Tibial nerve (tissue), 4 donors: Measurements from ENCODE around the gene PDZD8. TPM values are rescaled to one million over a fixed set of nuclear protein-coding genes. Genes with fewer than 3 reads are reported as not detected.

Source experiments
- DNase-seq, 2 donors: peaks; one replicate each; pipeline ENCODE4 v3.0.0-alpha.2; 2019; ENCODE audit warnings: low spot score in 2 of 2
- H3K27ac ChIP-seq, 4 donors: fragments of 200-600 bp; sonication (generic) in 3 of 4; one replicate each; pipeline ENCODE4 v1.5.1; 2017 to 2019; ENCODE audit warnings: mild to moderate bottlenecking in 1 of 4
- H3K27me3 ChIP-seq, 2 donors: fragments of 200-600 bp; sonication (generic) in 1 of 2; one replicate each; pipeline versions ENCODE4 v1.5.1 to v1.6.0; 2017 to 2019
- H3K36me3 ChIP-seq, 3 donors: fragments of 200-600 bp; sonication (generic); one replicate each; pipeline ENCODE4 v1.5.1; 2018 to 2019
- H3K4me1 ChIP-seq, 4 donors: fragments of 200-600 bp; sonication (generic) in 3 of 4; one replicate each; pipeline ENCODE4 v1.5.1; 2017 to 2019
- H3K4me3 ChIP-seq, 4 donors: fragments of 200-600 bp; sonication (generic) in 3 of 4; one replicate each; pipeline ENCODE4 v1.5.1; 2017 to 2019; ENCODE audit warnings: mild to moderate bottlenecking in 1 of 4, moderate library complexity in 1 of 4
- H3K9me3 ChIP-seq, 4 donors: fragments of 200-600 bp; sonication (generic) in 3 of 4; one replicate each; pipeline ENCODE4 v1.5.1; 2017 to 2019
- CTCF ChIP-seq, 5 experiments: fragments of 200-600 bp in 3 of 5; fragments of 450-650 bp in 2 of 5; sonication (generic) in 3 of 5; IDR thresholded peaks; one replicate each; pipeline ENCODE4 v1.5.1; 2016 to 2019; ENCODE audit warnings: antibody characterized with exemption in 5 of 5, mild to moderate bottlenecking in 3 of 5, moderate library complexity in 2 of 5
- EP300 ChIP-seq, 2 donors: sonication (generic); formaldehyde crosslinking; IDR thresholded peaks; one replicate each; pipeline ENCODE4 v1.6.1; 2017; ENCODE audit warnings: antibody characterized with exemption in 2 of 2, mild to moderate bottlenecking in 1 of 2
- POLR2A ChIP-seq, 2 donors: fragments of 450-650 bp; IDR thresholded peaks; one replicate each; pipeline ENCODE4 v1.6.1; 2017; ENCODE audit warnings: antibody characterized with exemption in 2 of 2, mild to moderate bottlenecking in 2 of 2, moderate library complexity in 2 of 2
- WGBS, 2 donors: methylation state at CpG; one replicate each; pipeline ENCODE4 v1.1.5; 2018; 5-methylcytosine and 5-hydroxymethylcytosine counted together
- total RNA-seq, 4 donors: library from RNA; depleted of rRNA; stranded (reverse); fragments of >200 nt; gene quantifications; one replicate each; pipeline ENCODE4 v1.1.0, GENCODE V29; 2016

PDZD8 gene
- total RNA-seq, 4 donors from 2014 or later, result 29.4 to 33.3 (median 31.7) TPM

DNA sequence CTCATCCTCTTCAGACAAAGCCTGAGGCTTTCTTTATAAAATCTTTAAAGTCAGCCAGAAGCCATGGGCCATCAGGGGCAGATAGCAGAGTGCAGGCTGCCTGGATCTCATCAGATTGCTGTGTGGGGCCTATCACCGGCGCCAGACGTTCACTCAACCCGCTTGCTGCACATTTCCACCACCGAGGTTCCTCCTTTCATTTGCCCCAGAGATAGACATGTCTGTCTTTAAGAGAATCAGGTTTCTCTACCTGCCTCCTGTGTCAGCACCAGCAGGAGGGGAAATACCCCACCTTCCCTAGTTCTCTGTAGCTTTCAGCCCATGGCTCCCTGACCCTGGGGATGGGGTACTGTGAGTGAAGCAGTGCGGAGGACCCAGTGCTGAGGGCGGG is 112.3 kb downstream of the PDZD8 start:
- no peak for DNase-seq
- Histone ChIP-seq H3K4me3 (no peak overlapping the region), H3K27ac (no peak overlapping the region), H3K9me3 (no peaks in the 10 kb centered on the region), H3K36me3 (no peaks in the 10 kb centered on the region), H3K4me1 (no peaks in the 10 kb centered on the region), H3K27me3 (peaks cover 0 to 26% of the 10 kb centered on the region in 2 donors)
- TF ChIP-seq CTCF (IDR thresholded peaks at IDR 0.05), result no peak
- no peak for TF ChIP-seq POLR2A (IDR thresholded peaks at IDR 0.05)
- no peak for TF ChIP-seq EP300 (IDR thresholded peaks at IDR 0.05)
- WGBS, 2 donors, result 60 to 76% methylated on average over 7 of the region's 7 CpGs

- Histone ChIP-seq H3K36me3 (no peaks in the 10 kb centered on the region), H3K4me3 (no peak overlapping the region), H3K27me3 (peaks cover 0 to 29% of the 10 kb centered on the region in 2 donors), H3K27ac (no peak overlapping the region), H3K4me1 (no peaks in the 10 kb centered on the region), H3K9me3 (no peaks in the 10 kb centered on the region)
- no peak for TF ChIP-seq CTCF (IDR thresholded peaks at IDR 0.05)
- no peak for TF ChIP-seq POLR2A (IDR thresholded peaks at IDR 0.05)
- no peak for TF ChIP-seq EP300 (IDR thresholded peaks at IDR 0.05)
- WGBS, 2 donors, result 82 to 87% methylated on average over 9 to 10 of the region's 10 CpGs
- DNase-seq, result no peak
Observed at GRCh38 chr10:117262291-117262902, 112.8 kb downstream of the PDZD8 start.

DNA sequence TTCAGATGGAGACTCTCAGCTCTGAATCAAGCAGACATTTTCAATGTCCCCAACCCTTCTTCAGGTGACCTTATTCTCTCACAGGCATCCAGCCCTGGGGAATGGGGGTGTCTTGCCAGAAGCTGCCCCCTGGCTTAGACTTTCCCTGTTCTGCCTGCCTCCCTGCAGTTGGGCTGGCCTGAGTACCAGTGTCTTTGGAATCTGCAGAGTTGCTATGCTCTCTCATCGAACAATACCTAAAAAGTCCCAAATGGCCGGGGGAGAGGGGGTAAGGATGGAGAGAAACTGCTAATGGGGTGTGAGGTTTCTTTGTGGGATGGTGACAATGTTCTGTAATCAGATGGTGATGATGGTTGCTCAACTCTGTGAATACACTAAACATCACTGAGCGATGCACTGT is 113.7 kb downstream of the PDZD8 start:
- H3K27ac ChIP-seq, result no peak overlapping the region
- H3K27me3 ChIP-seq, result peaks cover 0 to 29% of the 10 kb centered on the region in 2 donors
- no peaks in the 10 kb centered on the region for H3K9me3 ChIP-seq
- TF ChIP-seq EP300 (IDR thresholded peaks at IDR 0.05) (no peak), CTCF (IDR thresholded peaks at IDR 0.05) (no peak), POLR2A (IDR thresholded peaks at IDR 0.05) (no peak)
- H3K4me1 ChIP-seq, result no peaks in the 10 kb centered on the region
- H3K36me3 ChIP-seq, result no peaks in the 10 kb centered on the region
- H3K4me3 ChIP-seq, result no peak overlapping the region
- 75 to 86% methylated on average over 3 of the region's 3 CpGs for WGBS, 2 donors
- no peak for DNase-seq

DNA sequence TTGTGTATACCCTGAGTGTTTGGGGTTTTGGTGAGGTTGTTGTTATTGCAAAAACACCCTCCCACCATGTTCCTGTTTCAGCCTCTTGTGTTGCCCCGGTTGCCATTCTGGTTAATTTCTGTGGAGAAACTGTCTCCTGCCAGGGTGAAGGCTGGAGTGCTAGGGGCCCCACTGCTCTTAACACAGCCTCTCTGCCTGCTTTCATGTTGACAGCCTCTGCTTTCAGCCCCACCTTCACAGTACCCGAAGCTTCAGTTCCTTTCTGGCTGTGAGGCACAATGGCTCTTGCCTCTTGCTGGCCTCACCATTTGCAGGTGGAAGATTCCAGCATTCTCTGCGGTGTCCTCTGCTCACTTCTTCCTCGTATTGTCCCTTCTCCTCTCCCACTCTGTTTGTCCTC is 115.2 kb downstream of the PDZD8 start:
- WGBS, 2 donors, result 23 to 32% methylated on average over 4 of the region's 4 CpGs
- Histone ChIP-seq H3K4me1 (no peaks in the 10 kb centered on the region), H3K4me3 (no peak overlapping the region), H3K9me3 (no peaks in the 10 kb centered on the region), H3K27me3 (peaks cover 0 to 29% of the 10 kb centered on the region in 2 donors), H3K36me3 (no peaks in the 10 kb centered on the region), H3K27ac (no peak overlapping the region)
- no peak for DNase-seq
- TF ChIP-seq CTCF (IDR thresholded peaks at IDR 0.05) (no peak), EP300 (IDR thresholded peaks at IDR 0.05) (no peak), POLR2A (IDR thresholded peaks at IDR 0.05) (no peak)

- TF ChIP-seq POLR2A (IDR thresholded peaks at IDR 0.05) (no peak), CTCF (IDR thresholded peaks at IDR 0.05) (no peak), EP300 (IDR thresholded peaks at IDR 0.05) (no peak)
- Histone ChIP-seq H3K4me1 (no peaks in the 10 kb centered on the region), H3K4me3 (no peak overlapping the region), H3K9me3 (no peaks in the 10 kb centered on the region), H3K27ac (no peak overlapping the region), H3K36me3 (no peaks in the 10 kb centered on the region), H3K27me3 (peaks cover 0 to 29% of the 10 kb centered on the region in 2 donors)
- DNase-seq, result no peak
- WGBS, 2 donors, result 44 to 58% methylated on average over 3 of the region's 3 CpGs
Observed at GRCh38 chr10:117259279-117259678, 116.0 kb downstream of the PDZD8 start.
